Measurements from ENCODE around the gene TAAR1.
"Not testable (repeated sequence)": the region's sequence is repeated elsewhere in the genome, so short reads cannot be mapped to it uniquely, and the experiment has no call there.

The TAAR1 gene

GRCh38 chr6:132663661-132664060 lies 4.7 kb upstream of the TAAR1 start:
- no peak for DNase-seq (ENCODE audit: low read depth in 2 of 3, low spot score in 1 of 3)

GRCh38 chr6:132661906-132662305 lies 2.9 kb upstream of the TAAR1 start:
- no peak for DNase-seq (ENCODE audit: low read depth in 2 of 3, low spot score in 1 of 3)

- no peak for DNase-seq (ENCODE audit: low read depth in 2 of 3, low spot score in 1 of 3)
Measured at GRCh38 chr6:132651062-132651461, 7.9 kb downstream of the TAAR1 start.

- DNase-seq (ENCODE audit: low read depth in 2 of 3, low spot score in 1 of 3) = no peak
Measured at GRCh38 chr6:132650429-132650828, 8.6 kb downstream of the TAAR1 start.

GRCh38 chr6:132648828-132649227 lies 10.2 kb downstream of the TAAR1 start:
- DNase-seq (ENCODE audit: low read depth in 2 of 3, low spot score in 1 of 3) = no peak

- no peak for DNase-seq (ENCODE audit: low read depth in 2 of 3, low spot score in 1 of 3)
Measured at GRCh38 chr6:132648356-132648755, 10.6 kb downstream of the TAAR1 start.

GRCh38 chr6:132643547-132643946 lies 15.4 kb downstream of the TAAR1 start:
- no peak for DNase-seq (ENCODE audit: low read depth in 2 of 3, low spot score in 1 of 3)

GRCh38 chr6:132637135-132637534 lies 21.8 kb downstream of the TAAR1 start:
- DNase-seq (ENCODE audit: low read depth in 2 of 3, low spot score in 1 of 3) = not testable (repeated sequence)

GRCh38 chr6:132635906-132636305 lies 23.1 kb downstream of the TAAR1 start:
- DNase-seq (ENCODE audit: low read depth in 2 of 3, low spot score in 1 of 3) = not testable (repeated sequence)

- not testable (repeated sequence) for DNase-seq (ENCODE audit: low read depth in 2 of 3, low spot score in 1 of 3)
Measured at GRCh38 chr6:132635288-132635687, 23.7 kb downstream of the TAAR1 start.

- DNase-seq (ENCODE audit: low read depth in 2 of 3, low spot score in 1 of 3) = no peak
Measured at GRCh38 chr6:132634796-132635195, 24.2 kb downstream of the TAAR1 start.

GRCh38 chr6:132633362-132633761 lies 25.6 kb downstream of the TAAR1 start:
- DNase-seq (ENCODE audit: low read depth in 2 of 3, low spot score in 1 of 3) = no peak

- DNase-seq (ENCODE audit: low read depth in 2 of 3, low spot score in 1 of 3) = no peak
Measured at GRCh38 chr6:132624175-132624574, 34.8 kb downstream of the TAAR1 start, which contains the start of gene TAAR2. Gene TAAR2, minus strand, starts transcription at chr6:132624275. Its CDS starts 0 bp downstream, at chr6:132624275.

GRCh38 chr6:132623106-132623845 lies 35.7 kb downstream of the TAAR1 start:
- DNase-seq (ENCODE audit: low read depth in 2 of 3, low spot score in 1 of 3) = no peak

GRCh38 chr6:132616677-132617076 lies 42.3 kb downstream of the TAAR1 start:
- no peak for DNase-seq (ENCODE audit: low read depth in 2 of 3, low spot score in 1 of 3)

GRCh38 chr6:132614554-132614953 lies 44.4 kb downstream of the TAAR1 start:
- DNase-seq (ENCODE audit: low read depth in 2 of 3, low spot score in 1 of 3) = no peak

- no peak for DNase-seq (ENCODE audit: low read depth in 2 of 3, low spot score in 1 of 3)
Measured at GRCh38 chr6:132612449-132613108, 46.4 kb downstream of the TAAR1 start.

- DNase-seq (ENCODE audit: low read depth in 2 of 3, low spot score in 1 of 3) = no peak
Measured at GRCh38 chr6:132611616-132612015, 47.4 kb downstream of the TAAR1 start.

- DNase-seq (ENCODE audit: low read depth in 2 of 3, low spot score in 1 of 3) = no peak
Measured at GRCh38 chr6:132607544-132608233, 51.3 kb downstream of the TAAR1 start.

GRCh38 chr6:132604635-132605152 lies 54.3 kb downstream of the TAAR1 start:
- no peak for DNase-seq (ENCODE audit: low read depth in 2 of 3, low spot score in 1 of 3)

- not testable (repeated sequence) for DNase-seq (ENCODE audit: low read depth in 2 of 3, low spot score in 1 of 3)
Measured at GRCh38 chr6:132600900-132601299, 58.1 kb downstream of the TAAR1 start.

GRCh38 chr6:132598473-132598872 lies 60.5 kb downstream of the TAAR1 start:
- no peak for DNase-seq (ENCODE audit: low read depth in 2 of 3, low spot score in 1 of 3)
